SK-N-SH treated with all-trans-retinoic acid at 6 μM for 48 hours (cell line): ENCODE data around the gene LTBP2.

Source experiments
- ESRRG ChIP-seq: fragments of 250-450 bp; sonication (Bioruptor Pico); IDR thresholded peaks from 2 replicates; pipeline ENCODE4 v1.6.1; 2021; ENCODE audit warnings: mild to moderate bottlenecking
- RARB ChIP-seq: fragments of 250-450 bp; sonication (Bioruptor Pico); IDR thresholded peaks from 2 replicates; pipeline ENCODE4 v1.8.0; 2021; ENCODE audit warnings: mild to moderate bottlenecking, moderate library complexity
- ZFP3 ChIP-seq: fragments of 250-450 bp; sonication (Bioruptor Pico); IDR thresholded peaks from 2 replicates; pipeline ENCODE4 v1.5.0; 2020; ENCODE audit warnings: mild to moderate bottlenecking, moderate library complexity
- TF ChIP-seq, protein P1 (sequence below): fragments of 250-450 bp; sonication (Bioruptor Pico); IDR thresholded peaks from 2 replicates; pipeline ENCODE4 v1.5.0; 2020; ENCODE audit warnings: mild to moderate bottlenecking, moderate library complexity

DNA sequence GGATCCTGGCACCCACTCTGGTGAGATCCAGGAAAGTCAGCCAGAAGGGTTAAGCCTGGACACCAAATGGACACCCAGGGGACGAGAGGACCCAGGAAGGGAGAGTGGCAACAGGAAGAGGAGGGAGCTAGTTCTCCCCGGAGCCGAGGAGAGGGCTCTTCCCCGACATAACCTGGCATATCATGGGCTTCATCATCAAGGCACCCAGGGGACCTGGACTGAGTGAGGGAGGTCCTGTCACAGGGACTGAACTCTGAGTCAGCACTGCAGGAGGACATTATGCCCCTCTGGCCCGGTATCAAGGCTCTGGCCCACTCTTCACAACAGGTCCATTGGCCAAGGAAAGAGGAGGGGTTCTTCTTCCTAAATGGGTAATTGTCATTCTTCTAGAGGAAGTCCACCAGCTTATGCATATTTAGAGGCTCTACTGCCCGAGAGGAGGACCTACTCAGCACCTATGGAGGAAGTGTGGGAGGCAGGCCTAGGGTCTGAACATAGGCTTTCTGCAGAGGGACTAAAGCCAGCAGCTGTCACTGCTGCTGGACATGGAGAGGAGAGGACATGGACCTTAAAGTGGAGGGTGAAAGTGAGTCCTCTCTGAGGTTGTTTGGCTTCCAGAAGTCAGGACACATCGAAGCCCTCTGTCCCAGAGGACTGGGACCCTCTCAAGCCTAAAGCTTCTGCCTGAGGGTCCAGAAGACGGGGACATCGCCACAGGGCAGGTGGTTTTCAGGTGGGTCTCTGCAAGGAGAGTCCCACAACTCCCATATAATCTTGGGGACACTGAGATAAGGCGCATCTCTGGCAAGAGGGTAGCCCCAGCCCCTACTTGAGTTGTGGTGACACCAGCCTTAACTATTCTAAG, 99.8 kb downstream of the LTBP2 start:
- TF ChIP-seq ZFP3 (CRISPR knock-in tag) (no peak), RARB (CRISPR knock-in tag) (no peak), ESRRG (CRISPR knock-in tag) (no peak)
- TF ChIP-seq, protein P1, sequence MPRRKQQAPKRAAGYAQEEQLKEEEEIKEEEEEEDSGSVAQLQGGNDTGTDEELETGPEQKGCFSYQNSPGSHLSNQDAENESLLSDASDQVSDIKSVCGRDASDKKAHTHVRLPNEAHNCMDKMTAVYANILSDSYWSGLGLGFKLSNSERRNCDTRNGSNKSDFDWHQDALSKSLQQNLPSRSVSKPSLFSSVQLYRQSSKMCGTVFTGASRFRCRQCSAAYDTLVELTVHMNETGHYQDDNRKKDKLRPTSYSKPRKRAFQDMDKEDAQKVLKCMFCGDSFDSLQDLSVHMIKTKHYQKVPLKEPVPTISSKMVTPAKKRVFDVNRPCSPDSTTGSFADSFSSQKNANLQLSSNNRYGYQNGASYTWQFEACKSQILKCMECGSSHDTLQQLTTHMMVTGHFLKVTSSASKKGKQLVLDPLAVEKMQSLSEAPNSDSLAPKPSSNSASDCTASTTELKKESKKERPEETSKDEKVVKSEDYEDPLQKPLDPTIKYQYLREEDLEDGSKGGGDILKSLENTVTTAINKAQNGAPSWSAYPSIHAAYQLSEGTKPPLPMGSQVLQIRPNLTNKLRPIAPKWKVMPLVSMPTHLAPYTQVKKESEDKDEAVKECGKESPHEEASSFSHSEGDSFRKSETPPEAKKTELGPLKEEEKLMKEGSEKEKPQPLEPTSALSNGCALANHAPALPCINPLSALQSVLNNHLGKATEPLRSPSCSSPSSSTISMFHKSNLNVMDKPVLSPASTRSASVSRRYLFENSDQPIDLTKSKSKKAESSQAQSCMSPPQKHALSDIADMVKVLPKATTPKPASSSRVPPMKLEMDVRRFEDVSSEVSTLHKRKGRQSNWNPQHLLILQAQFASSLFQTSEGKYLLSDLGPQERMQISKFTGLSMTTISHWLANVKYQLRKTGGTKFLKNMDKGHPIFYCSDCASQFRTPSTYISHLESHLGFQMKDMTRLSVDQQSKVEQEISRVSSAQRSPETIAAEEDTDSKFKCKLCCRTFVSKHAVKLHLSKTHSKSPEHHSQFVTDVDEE (CRISPR knock-in tag) = no peak
